Common myeloid progenitor, CD34-positive (primary cell): Measurements from ENCODE around the gene BPIFA1.

ENCODE experiments used
- CTCF ChIA-PET: fragments of 350-600 bp; sonication (Branson Sonifier 250); formaldehyde crosslinking; loops from one replicate; lab custom pipeline; 2021; ENCODE audit warnings: antibody characterized with exemption; lab: Charles Lee
- POLR2A ChIA-PET: fragments of 350-600 bp; sonication (Branson Sonifier 250); formaldehyde crosslinking; loops from one replicate; lab custom pipeline; 2021; ENCODE audit warnings: antibody characterized with exemption; lab: Charles Lee
- DNase-seq, 3 donors: peaks; one replicate each; pipeline versions ENCODE4 v3.0.0 to v3.0.0-alpha.2; 2013
- H3K27ac ChIP-seq, 2 experiments: 1 replicate in 1 of 2; 2 replicates in 1 of 2; pipeline ENCODE4 v1.7.0; 2013; ENCODE audit warnings: inconsistent platforms in 2 of 2, low read length in 2 of 2, mild to moderate bottlenecking in 2 of 2, low read depth in 1 of 2, moderate library complexity in 1 of 2; ENCODE audit not compliant: severe bottlenecking in 2 of 2, insufficient read depth in 1 of 2, poor library complexity in 1 of 2
- H3K27me3 ChIP-seq, 5 experiments: replicated peaks in 2 of 5; 1 replicate in 3 of 5; 2 replicates in 2 of 5; pipeline versions ENCODE4 v1.6.1 to v1.7.0; 2013; ENCODE audit warnings: low read length in 4 of 5, mild to moderate bottlenecking in 2 of 5, moderate library complexity in 2 of 5, inconsistent platforms in 1 of 5; ENCODE audit not compliant: insufficient read depth in 5 of 5, control insufficient read depth in 4 of 5
- H3K36me3 ChIP-seq, 4 experiments: 1 replicate in 2 of 4; 2 replicates in 2 of 4; pipeline versions ENCODE4 v1.6.1 to v1.7.0; 2013; ENCODE audit warnings: low read length in 3 of 4, control low read depth in 1 of 4, mild to moderate bottlenecking in 1 of 4; ENCODE audit not compliant: control insufficient read depth in 4 of 4, insufficient read depth in 4 of 4
- H3K4me1 ChIP-seq, 4 experiments: 1 replicate in 3 of 4; 2 replicates in 1 of 4; pipeline versions ENCODE4 v1.6.1 to v1.7.1; 2013; ENCODE audit warnings: low read length in 3 of 4, mild to moderate bottlenecking in 3 of 4, control low read depth in 1 of 4, inconsistent platforms in 1 of 4, moderate library complexity in 1 of 4; ENCODE audit not compliant: control insufficient read depth in 4 of 4, insufficient read depth in 4 of 4; ENCODE audit errors: control extremely low read depth in 1 of 4
- H3K4me3 ChIP-seq, 7 experiments: 1 replicate in 4 of 7; 2 replicates in 3 of 7; pipeline versions ENCODE4 v1.5.1 to v1.7.0; 2013; ENCODE audit warnings: mild to moderate bottlenecking in 7 of 7, low read length in 6 of 7, moderate library complexity in 6 of 7, inconsistent platforms in 2 of 7, low read depth in 2 of 7, control low read depth in 1 of 7; ENCODE audit not compliant: insufficient read depth in 4 of 7, control insufficient read depth in 1 of 7; ENCODE audit errors: extremely low read depth in 1 of 7
- H3K9me3 ChIP-seq, 5 experiments: 1 replicate in 4 of 5; 2 replicates in 1 of 5; pipeline versions ENCODE4 v1.6.1 to v1.7.1; 2013; ENCODE audit warnings: low read length in 4 of 5, mild to moderate bottlenecking in 2 of 5, inconsistent platforms in 1 of 5, low read depth in 1 of 5, moderate library complexity in 1 of 5; ENCODE audit not compliant: control insufficient read depth in 4 of 5, insufficient read depth in 2 of 5; ENCODE audit errors: control extremely low read depth in 1 of 5
- WGBS: methylation state at CpG from one replicate; pipeline ENCODE4 v1.1.5; 2013; ENCODE audit not compliant: insufficient coverage; 5-methylcytosine and 5-hydroxymethylcytosine counted together

Gene BPIFA1

GRCh38 chr20:33276303-33277113, 40.7 kb downstream of the BPIFA1 start:
- WGBS: 97% methylated on average over 8 of the region's 12 CpGs
- Histone ChIP-seq H3K27me3 (peaks cover 0 to 4% (median 0%) of the 10 kb centered on the region in 5 experiments), H3K9me3 (no peaks in the 10 kb centered on the region), H3K27ac (no peak overlapping the region), H3K36me3 (no peaks in the 10 kb centered on the region), H3K4me3 (no peak overlapping the region), H3K4me1 (no peaks in the 10 kb centered on the region)
- ChIA-PET POLR2A (no interaction called here), CTCF (no interaction called here)
- no peak for DNase-seq

GRCh38 chr20:33277471-33278441, 42.0 kb downstream of the BPIFA1 start:
- no peak overlapping the region for H3K27ac ChIP-seq
- H3K36me3 ChIP-seq: no peaks in the 10 kb centered on the region
- CTCF ChIA-PET: no interaction called here
- POLR2A ChIA-PET: no interaction called here
- no peaks in the 10 kb centered on the region for H3K4me1 ChIP-seq
- no peak overlapping the region for H3K4me3 ChIP-seq
- 76% methylated on average over 10 of the region's 13 CpGs for WGBS
- H3K9me3 ChIP-seq: no peaks in the 10 kb centered on the region
- peaks cover 0 to 5% (median 0%) of the 10 kb centered on the region in 5 experiments for H3K27me3 ChIP-seq
- DNase-seq: no peak

- Histone ChIP-seq H3K36me3 (no peaks in the 10 kb centered on the region), H3K4me1 (no peaks in the 10 kb centered on the region), H3K4me3 (no peak overlapping the region), H3K27ac (no peak overlapping the region), H3K27me3 (peaks cover 0 to 6% (median under 1%) of the 10 kb centered on the region in 5 experiments), H3K9me3 (no peaks in the 10 kb centered on the region)
- WGBS: 87% methylated on average over 2 of the region's 3 CpGs
- CTCF ChIA-PET: no interaction called here
- no peak for DNase-seq
- POLR2A ChIA-PET: no interaction called here
These were observed 42.9 kb downstream of the BPIFA1 start for GRCh38 chr20:33278700-33279099.

GRCh38 chr20:33279261-33279910, 43.6 kb downstream of the BPIFA1 start:
- WGBS: 88% methylated on average over 5 of the region's 6 CpGs
- Histone ChIP-seq H3K27ac (no peak overlapping the region), H3K27me3 (peaks cover 0 to 10% (median 4%) of the 10 kb centered on the region in 5 experiments), H3K9me3 (no peaks in the 10 kb centered on the region), H3K4me1 (no peaks in the 10 kb centered on the region), H3K36me3 (no peaks in the 10 kb centered on the region), H3K4me3 (no peak overlapping the region)
- POLR2A ChIA-PET: no interaction called here
- CTCF ChIA-PET: no interaction called here
- DNase-seq: no peak

- Histone ChIP-seq H3K36me3 (no peaks in the 10 kb centered on the region), H3K4me1 (no peaks in the 10 kb centered on the region), H3K9me3 (no peaks in the 10 kb centered on the region), H3K27me3 (peaks cover 0 to 14% (median 4%) of the 10 kb centered on the region in 5 experiments), H3K27ac (no peak overlapping the region), H3K4me3 (no peak overlapping the region)
- ChIA-PET CTCF (no interaction called here), POLR2A (no interaction called here)
- WGBS: 92% methylated on average over 7 of the region's 9 CpGs
- no peak for DNase-seq
These were observed 44.3 kb downstream of the BPIFA1 start for GRCh38 chr20:33280000-33280680.

- 100% methylated on average over 7 of the region's 7 CpGs for WGBS
- Histone ChIP-seq H3K27ac (no peak overlapping the region), H3K4me1 (no peaks in the 10 kb centered on the region), H3K27me3 (peaks cover 0 to 15% (median 4%) of the 10 kb centered on the region in 5 experiments), H3K36me3 (no peaks in the 10 kb centered on the region), H3K4me3 (no peak overlapping the region), H3K9me3 (no peaks in the 10 kb centered on the region)
- CTCF ChIA-PET: no interaction called here
- POLR2A ChIA-PET: no interaction called here
- no peak for DNase-seq
These were observed 45.0 kb downstream of the BPIFA1 start for GRCh38 chr20:33280775-33281174.
